Measurements from ENCODE around the gene ADGRL2. TPM values are rescaled to one million over a fixed set of nuclear protein-coding genes. Genes with fewer than 3 reads are reported as not detected.

The ADGRL2 gene
- total RNA-seq, 1 experiment from 2014 or later: 25.3 TPM

- intact Hi-C loops (cut with micrococcal nuclease; ENCODE audit: unreplicated experiment): no loop called here
- Histone ChIP-seq H3F3A (ENCODE audit: insufficient read depth, low read depth) (no peaks in the 10 kb centered on the region), H3K9me3 (ENCODE audit: insufficient read depth, low read depth) (0 out of 2 replicates have a peak, but pooled peaks cover 5% of the 10 kb centered on the region), H3K4me2 (no peak overlapping the region), H4K20me1 (ENCODE audit: insufficient read depth) (no peaks in the 10 kb centered on the region), H3K27me3 (ENCODE audit: insufficient read depth, low read depth) (no peaks in the 10 kb centered on the region), H3K9me2 (ENCODE audit: insufficient read depth) (no peaks in the 10 kb centered on the region), H3K4me1 (replicated peaks; ENCODE audit: insufficient read depth) (no peaks in the 10 kb centered on the region), H3K36me3 (ENCODE audit: low read depth) (no peaks in the 10 kb centered on the region), H3K79me2 (ENCODE audit: low read depth) (no peaks in the 10 kb centered on the region), H3K27ac (no peak overlapping the region), H3K4me3 (no peak overlapping the region), H2AFZ (no peak overlapping the region)
- no peak for DNase-seq
- POLR2A ChIA-PET (ENCODE audit: unreplicated experiment): no interaction called here
- CTCF ChIA-PET: no interaction called here
- BruUV-seq (replicated peaks): no TSS peak
- TF ChIP-seq, protein P1, sequence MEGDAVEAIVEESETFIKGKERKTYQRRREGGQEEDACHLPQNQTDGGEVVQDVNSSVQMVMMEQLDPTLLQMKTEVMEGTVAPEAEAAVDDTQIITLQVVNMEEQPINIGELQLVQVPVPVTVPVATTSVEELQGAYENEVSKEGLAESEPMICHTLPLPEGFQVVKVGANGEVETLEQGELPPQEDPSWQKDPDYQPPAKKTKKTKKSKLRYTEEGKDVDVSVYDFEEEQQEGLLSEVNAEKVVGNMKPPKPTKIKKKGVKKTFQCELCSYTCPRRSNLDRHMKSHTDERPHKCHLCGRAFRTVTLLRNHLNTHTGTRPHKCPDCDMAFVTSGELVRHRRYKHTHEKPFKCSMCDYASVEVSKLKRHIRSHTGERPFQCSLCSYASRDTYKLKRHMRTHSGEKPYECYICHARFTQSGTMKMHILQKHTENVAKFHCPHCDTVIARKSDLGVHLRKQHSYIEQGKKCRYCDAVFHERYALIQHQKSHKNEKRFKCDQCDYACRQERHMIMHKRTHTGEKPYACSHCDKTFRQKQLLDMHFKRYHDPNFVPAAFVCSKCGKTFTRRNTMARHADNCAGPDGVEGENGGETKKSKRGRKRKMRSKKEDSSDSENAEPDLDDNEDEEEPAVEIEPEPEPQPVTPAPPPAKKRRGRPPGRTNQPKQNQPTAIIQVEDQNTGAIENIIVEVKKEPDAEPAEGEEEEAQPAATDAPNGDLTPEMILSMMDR (conservative IDR thresholded peaks at IDR 0.05): no peak
- TF ChIP-seq EZH2 (IDR thresholded peaks at IDR 0.05; ENCODE audit: low read depth): no peak
These were observed 231.3 kb downstream of the ADGRL2 start for GRCh38 chr1:82032068-82032467.

GRCh38 chr1:82034812-82035211, 234.1 kb downstream of the ADGRL2 start:
- H3K27ac ChIP-seq: no peak overlapping the region
- intact Hi-C loops (cut with micrococcal nuclease; ENCODE audit: unreplicated experiment): no loop called here
- no peak overlapping the region for H2AFZ ChIP-seq
- no peaks in the 10 kb centered on the region for H4K20me1 ChIP-seq (ENCODE audit: insufficient read depth)
- no peaks in the 10 kb centered on the region for H3F3A ChIP-seq (ENCODE audit: insufficient read depth, low read depth)
- TF ChIP-seq, protein P1 (conservative IDR thresholded peaks at IDR 0.05): no peak
- TF ChIP-seq EZH2 (IDR thresholded peaks at IDR 0.05; ENCODE audit: low read depth): no peak
- BruUV-seq (replicated peaks): no TSS peak
- H3K4me1 ChIP-seq (replicated peaks; ENCODE audit: insufficient read depth): no peaks in the 10 kb centered on the region
- CTCF ChIA-PET: no interaction called here
- no peak overlapping the region for H3K4me3 ChIP-seq
- DNase-seq: no peak
- no peaks in the 10 kb centered on the region for H3K27me3 ChIP-seq (ENCODE audit: insufficient read depth, low read depth)
- POLR2A ChIA-PET (ENCODE audit: unreplicated experiment): no interaction called here
- no peaks in the 10 kb centered on the region for H3K36me3 ChIP-seq (ENCODE audit: low read depth)
- H3K79me2 ChIP-seq (ENCODE audit: low read depth): no peaks in the 10 kb centered on the region
- H3K9me3 ChIP-seq (ENCODE audit: insufficient read depth, low read depth): 0 out of 2 replicates have a peak, but pooled peaks cover 5% of the 10 kb centered on the region
- H3K9me2 ChIP-seq (ENCODE audit: insufficient read depth): no peaks in the 10 kb centered on the region
- H3K4me2 ChIP-seq: no peak overlapping the region
